Type B pancreatic cell (in vitro differentiated cells): Measurements from ENCODE around the gene CEP350. TPM values are rescaled to one million over a fixed set of nuclear protein-coding genes. Genes with fewer than 3 reads are reported as not detected.
A peak's percentile ranks its signal among the peaks of the same experiment; 100 is the strongest.

ENCODE experiments used
- DNase-seq: peaks from one replicate; pipeline ENCODE4 v3.0.0; 2021; ENCODE audit warnings: mixed read lengths; ENCODE audit not compliant: unreplicated experiment; ENCODE audit errors: extremely low spot score
- H3K27ac Mint-ChIP-seq: 2 replicates; pipeline ENCODE4 v1.8.0; 2021; ENCODE audit warnings: mild to moderate bottlenecking, mixed read lengths
- H3K27me3 Mint-ChIP-seq: 2 replicates; pipeline ENCODE4 v1.8.0; 2021; ENCODE audit warnings: mixed read lengths
- H3K36me3 Mint-ChIP-seq: 2 replicates; pipeline ENCODE4 v1.8.0; 2021; ENCODE audit warnings: mixed read lengths
- H3K4me1 Mint-ChIP-seq: one replicate; pipeline ENCODE4 v1.8.0; 2021; ENCODE audit warnings: mixed read lengths; ENCODE audit not compliant: unreplicated experiment
- H3K4me3 Mint-ChIP-seq: 2 replicates; pipeline ENCODE4 v1.8.0; 2021; ENCODE audit warnings: mild to moderate bottlenecking, mixed read lengths
- H3K9me3 Mint-ChIP-seq: 2 replicates; pipeline ENCODE4 v1.8.0; 2021; ENCODE audit warnings: mixed read lengths
- CTCF ChIP-seq: fragments of 200-600 bp; sonication (generic); conservative IDR thresholded peaks from 2 replicates; pipeline ENCODE4 v1.5.0; 2021; ENCODE audit warnings: antibody characterized with exemption, mild to moderate bottlenecking
- total RNA-seq: library from RNA; stranded (reverse); gene quantifications from 2 replicates; pipeline ENCODE4 v1.2.1, GENCODE V29; 2021; ENCODE audit warnings: low replicate concordance

The CEP350 gene
- total RNA-seq, 1 donor from 2014 or later: 41.5 TPM

- peaks cover 25% of the 10 kb centered on the region for H3K4me1 Mint-ChIP-seq
Measured at GRCh38 chr1:180156201-180156600, 201.6 kb downstream of the CEP350 start.

DNA sequence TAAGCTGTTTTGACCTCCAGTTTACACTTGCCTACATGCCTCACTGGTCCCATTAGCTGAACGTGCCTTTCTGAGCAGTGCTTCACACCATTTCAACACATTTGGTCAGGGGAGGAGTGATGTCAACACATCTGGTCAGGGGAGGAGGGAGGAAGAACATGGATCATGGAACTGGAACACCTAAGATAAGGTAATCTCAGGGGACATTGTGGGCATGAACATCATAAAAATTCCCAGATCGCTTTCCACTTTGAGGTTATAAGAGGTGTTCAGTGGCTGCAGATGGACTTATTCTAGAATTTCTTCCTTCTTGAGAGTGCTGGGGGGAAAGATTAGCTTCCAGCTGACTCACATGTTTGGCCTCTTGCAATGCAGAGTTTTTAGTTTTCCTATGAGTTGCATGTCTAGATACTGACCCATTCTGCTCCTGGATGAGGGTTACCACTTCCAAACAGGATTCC, 202.1 kb downstream of the CEP350 start:
- Mint-ChIP-seq H3K27ac (peak overlapping the region; percentile 78), H3K4me1 (peaks cover 25% of the 10 kb centered on the region), H3K9me3 (no peaks in the 10 kb centered on the region), H3K4me3 (peak overlapping the region; percentile 97), H3K36me3 (peaks cover 6% of the 10 kb centered on the region), H3K27me3 (peaks cover 27% of the 10 kb centered on the region)
- DNase-seq: no peak
- TF ChIP-seq CTCF: no peak

More at GRCh38 chr1:180156201-180156600, 201.6 kb downstream of the CEP350 start:
- Mint-ChIP-seq H3K9me3 (no peaks in the 10 kb centered on the region), H3K27me3 (peaks cover 32% of the 10 kb centered on the region), H3K36me3 (peaks cover 6% of the 10 kb centered on the region), H3K27ac (peak overlapping the region; percentile 78), H3K4me3 (peak overlapping the region; percentile 97)
- no peak for TF ChIP-seq CTCF
- DNase-seq: no peak

- H3K9me3 Mint-ChIP-seq: no peaks in the 10 kb centered on the region
- H3K36me3 Mint-ChIP-seq: peaks cover 6% of the 10 kb centered on the region
- peak overlapping the region; percentile 78 for H3K27ac Mint-ChIP-seq
- H3K4me1 Mint-ChIP-seq: peaks cover 25% of the 10 kb centered on the region
- H3K4me3 Mint-ChIP-seq: peak overlapping the region; percentile 97
- peaks cover 23% of the 10 kb centered on the region for H3K27me3 Mint-ChIP-seq
- no peak for TF ChIP-seq CTCF
- DNase-seq: no peak
Measured at GRCh38 chr1:180157108-180157507, 202.5 kb downstream of the CEP350 start.

DNA sequence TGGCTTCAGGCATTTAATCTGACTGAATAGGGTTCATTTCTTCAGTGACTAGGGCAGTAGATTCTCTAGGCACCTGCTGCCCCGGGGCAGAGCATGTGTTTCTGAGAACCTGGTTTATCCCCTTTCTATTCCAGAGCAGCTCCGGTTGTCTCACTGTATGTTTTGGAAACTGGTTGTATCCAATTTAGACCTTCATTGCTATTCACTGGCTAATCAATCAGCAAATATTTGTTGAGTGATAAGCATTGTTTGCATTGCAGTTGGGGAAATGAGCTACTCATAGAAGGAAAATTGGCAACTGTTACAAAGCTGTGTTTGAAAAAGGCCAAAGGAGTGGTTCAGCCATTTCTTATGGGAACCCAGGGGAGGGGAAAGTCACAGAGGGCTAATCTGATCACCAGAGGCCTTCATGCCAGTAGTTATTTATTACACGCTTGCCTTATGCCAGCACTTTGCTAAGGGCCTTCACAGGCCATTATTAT, 203.0 kb downstream of the CEP350 start:
- Mint-ChIP-seq H3K4me3 (peak overlapping the region; percentile 97), H3K27ac (peak overlapping the region; percentile 78), H3K9me3 (no peaks in the 10 kb centered on the region), H3K36me3 (peaks cover 6% of the 10 kb centered on the region), H3K4me1 (peaks cover 25% of the 10 kb centered on the region), H3K27me3 (peaks cover 18% of the 10 kb centered on the region)
- TF ChIP-seq CTCF: no peak
- no peak for DNase-seq

DNA sequence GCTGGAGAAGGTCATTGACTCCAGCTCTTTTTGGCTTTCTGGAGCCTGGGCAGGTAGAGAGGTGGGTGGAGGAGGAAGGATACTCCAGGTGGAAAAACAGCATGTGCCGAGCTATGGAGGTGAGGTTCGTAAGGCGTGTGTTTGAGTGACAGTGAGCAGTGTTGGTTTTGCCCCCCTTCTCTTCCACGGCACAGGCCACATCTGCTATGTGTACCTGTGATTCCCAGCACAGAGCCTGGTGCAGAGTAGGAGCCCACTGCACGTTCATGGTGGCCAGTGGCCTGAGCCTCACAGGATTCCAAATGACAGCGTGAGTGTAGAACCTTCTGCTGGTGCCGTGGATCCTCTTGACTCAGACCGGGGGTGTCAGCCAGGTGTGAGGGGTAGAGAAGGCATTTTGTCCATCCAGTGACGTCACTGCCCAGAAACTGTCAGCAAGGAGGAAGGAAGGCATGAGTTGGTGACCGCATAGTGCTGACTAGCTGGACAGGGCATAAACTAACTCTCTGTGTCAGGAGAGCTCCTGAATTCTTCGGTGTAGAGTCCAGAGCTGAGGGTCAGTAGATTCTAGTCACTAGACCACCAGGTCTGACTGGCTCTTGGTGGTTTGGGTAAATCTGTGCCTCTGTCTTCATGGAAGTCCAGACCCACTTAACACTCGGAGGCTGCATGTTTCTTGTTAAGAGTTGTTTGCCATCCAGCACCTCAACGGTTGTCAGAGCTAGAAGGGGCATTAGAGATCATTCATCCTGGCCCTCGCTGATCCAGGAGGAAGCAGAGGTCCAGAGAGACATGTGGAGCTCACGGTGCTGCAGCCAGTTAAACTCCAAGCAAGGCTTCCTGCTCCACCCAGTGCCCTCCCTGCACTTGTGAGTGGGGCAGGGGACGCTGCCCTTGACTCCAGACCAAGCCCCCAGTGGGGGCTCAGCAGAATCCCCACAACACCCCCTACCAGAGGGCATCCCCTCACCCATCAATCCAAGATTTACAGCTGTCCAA, 203.8 kb downstream of the CEP350 start:
- Mint-ChIP-seq H3K36me3 (peaks cover 6% of the 10 kb centered on the region), H3K4me3 (peak overlapping the region; percentile 97), H3K27me3 (peaks cover 14% of the 10 kb centered on the region), H3K4me1 (peaks cover 25% of the 10 kb centered on the region), H3K9me3 (no peaks in the 10 kb centered on the region), H3K27ac (no peak overlapping the region)
- TF ChIP-seq CTCF: no peak
- no peak for DNase-seq
